Activated CD4-positive, alpha-beta T cell treated with anti-CD3 and anti-CD28 coated beads for 1 hour (primary cell): ENCODE results near the gene STAT1.

Source experiments
- DNase-seq: peaks from one replicate; pipeline ENCODE4 v3.0.0-alpha.2; 2020

Gene STAT1

GRCh38 chr2:190948671-190949070 is 65.3 kb downstream of the STAT1 start:
- no peak for DNase-seq

- DNase-seq: no peak
Measured at GRCh38 chr2:190947711-190948251, 66.2 kb downstream of the STAT1 start.

DNA sequence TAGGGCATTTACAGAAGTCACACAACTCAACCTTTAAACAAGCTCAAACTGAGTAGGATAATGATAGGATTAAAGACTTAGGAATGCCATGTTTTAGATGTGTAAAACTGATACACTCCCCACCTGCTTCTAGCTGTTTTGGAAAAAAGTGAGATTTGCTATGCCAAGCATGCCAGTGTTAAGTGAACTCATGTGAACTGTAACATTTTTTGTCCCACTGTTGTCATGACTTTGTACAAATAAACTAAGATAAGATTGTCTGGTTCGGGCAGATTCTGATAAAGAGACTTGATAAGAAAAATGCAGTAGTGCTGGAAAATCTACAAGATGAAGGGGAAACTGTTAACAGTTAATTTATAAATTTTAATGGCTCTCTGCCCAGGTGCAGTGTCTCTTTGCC is 66.8 kb downstream of the STAT1 start:
- no peak for DNase-seq

GRCh38 chr2:190943706-190944105 is 70.3 kb downstream of the STAT1 start:
- no peak for DNase-seq

GRCh38 chr2:190942697-190943096 is 71.3 kb downstream of the STAT1 start:
- DNase-seq: no peak

DNA sequence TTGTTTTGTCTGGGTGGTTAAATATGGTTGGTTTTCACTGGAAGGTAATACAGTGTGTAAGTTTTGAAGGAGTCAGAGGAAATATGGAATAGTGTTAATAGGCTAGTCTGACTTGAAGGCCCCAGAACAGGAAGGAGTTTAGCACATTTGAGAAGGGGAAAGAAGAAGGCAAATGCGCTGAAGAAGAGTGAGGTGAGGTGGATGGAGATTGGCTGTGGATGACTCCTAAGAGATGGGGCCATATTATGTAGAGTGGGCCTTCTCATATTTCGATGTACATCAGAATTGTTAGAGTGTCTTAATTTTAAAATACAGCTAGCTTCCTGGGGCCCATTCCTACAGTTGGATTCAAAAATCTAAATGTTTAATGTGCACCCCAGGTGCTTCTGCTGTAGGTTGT is 72.4 kb downstream of the STAT1 start:
- no peak for DNase-seq

DNA sequence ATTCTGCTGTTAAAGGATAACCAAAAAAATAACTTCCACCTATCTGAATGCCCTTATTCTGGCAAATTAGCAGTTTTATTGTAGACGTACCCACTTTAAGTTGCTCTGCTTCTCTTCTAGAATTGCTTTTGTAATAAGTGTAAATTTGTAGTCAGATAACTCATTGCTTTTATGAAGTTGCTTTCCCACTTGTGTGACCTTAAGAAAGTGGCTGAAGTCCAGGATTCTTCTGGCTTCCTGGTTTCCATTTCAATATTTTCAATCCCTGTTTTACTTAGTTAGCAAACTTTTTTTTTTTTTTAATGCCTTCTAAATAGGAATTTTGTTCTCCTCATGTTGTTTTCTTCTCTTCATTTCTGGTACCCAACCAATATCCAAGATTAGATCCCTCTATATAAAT is 73.5 kb downstream of the STAT1 start:
- no peak for DNase-seq

DNA sequence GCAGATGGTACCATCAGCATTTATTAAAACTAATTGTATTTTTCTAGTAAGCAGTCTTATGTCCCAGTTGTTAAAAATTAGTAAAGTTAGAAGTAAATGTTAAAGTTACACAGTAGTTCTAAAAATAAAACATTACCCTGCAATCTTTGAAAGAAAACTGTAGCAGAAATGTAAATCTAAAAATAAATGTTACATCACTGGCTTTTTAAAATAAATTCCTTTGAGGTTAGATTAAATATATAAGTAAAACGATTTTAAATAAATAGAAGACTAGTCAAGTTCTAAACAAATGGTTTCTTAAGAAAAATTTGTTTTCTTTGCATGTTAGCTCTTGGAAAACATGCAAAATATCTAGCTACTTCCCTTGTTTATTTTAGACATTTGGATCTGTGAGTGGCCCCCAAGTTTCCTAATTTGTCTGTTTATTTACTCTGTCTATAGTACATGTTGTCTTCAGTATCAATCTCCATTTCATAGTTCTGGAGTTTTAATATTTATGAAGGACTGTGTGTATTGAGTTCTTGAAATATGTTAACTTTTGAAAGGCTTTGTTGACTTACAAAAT is 75.1 kb downstream of the STAT1 start:
- DNase-seq: no peak

DNA sequence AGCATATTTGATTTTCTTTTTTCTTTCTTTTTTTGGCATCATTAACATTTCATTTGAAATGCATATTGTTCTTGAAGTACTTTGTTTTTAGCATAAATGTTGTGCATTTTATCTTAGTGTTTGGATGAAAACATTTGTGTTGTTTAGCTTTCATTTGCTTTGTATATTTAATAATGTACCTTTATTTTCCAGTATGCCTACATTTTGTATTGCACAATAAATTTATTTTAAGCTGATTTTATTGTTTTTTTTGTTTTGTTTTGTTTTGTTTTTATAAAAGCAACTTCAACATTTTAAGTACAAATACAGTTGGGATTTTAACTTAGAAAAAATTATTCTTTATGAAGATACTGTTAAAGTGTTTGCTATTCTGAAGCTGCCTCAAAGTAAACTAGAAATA is 78.9 kb downstream of the STAT1 start:
- no peak for DNase-seq

GRCh38 chr2:190933361-190933760 is 80.6 kb downstream of the STAT1 start:
- no peak for DNase-seq

DNA sequence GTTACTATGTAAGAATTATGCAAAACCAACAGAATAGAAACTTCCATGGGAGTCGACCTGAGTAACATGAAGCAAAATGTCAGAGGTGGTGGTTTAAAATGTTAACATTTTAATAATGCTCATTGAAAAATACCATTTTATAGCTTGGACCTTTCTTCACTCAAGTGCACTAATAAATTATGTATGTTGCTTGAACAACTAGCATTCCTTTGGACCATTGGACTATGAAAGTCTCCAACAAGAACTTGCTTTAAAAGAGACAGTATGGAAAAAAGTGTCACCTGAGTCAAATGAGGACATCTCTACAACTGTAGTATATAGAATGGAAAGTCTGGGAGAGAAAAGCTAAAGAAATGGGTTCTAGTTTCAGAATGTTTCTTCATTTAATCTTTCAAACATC is 81.5 kb downstream of the STAT1 start:
- DNase-seq: no peak

- DNase-seq: no peak
Measured at GRCh38 chr2:190930411-190930810, 83.6 kb downstream of the STAT1 start.

- DNase-seq: no peak
Measured at GRCh38 chr2:190929919-190930318, 84.1 kb downstream of the STAT1 start.

- DNase-seq: no peak
Measured at GRCh38 chr2:190927301-190927700, 86.7 kb downstream of the STAT1 start.

DNA sequence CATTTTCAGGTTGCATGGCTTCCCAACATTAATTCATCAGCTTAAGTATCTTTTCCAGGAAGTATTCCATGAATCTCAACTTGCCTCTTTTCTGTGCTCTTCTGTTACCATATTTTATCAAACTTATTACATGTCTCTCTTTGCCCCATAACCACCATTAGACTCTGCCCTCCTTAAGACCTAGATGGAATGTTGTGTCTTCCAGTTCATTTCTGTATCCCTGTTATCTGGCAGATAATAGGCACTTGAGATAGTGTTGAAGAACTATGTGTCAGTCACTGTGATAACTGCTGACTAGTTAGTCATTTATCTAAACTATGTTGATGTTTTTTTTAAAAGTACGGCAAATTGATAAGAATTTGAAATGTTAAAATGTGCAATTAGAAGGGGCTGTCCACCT is 91.6 kb downstream of the STAT1 start:
- no peak for DNase-seq

DNA sequence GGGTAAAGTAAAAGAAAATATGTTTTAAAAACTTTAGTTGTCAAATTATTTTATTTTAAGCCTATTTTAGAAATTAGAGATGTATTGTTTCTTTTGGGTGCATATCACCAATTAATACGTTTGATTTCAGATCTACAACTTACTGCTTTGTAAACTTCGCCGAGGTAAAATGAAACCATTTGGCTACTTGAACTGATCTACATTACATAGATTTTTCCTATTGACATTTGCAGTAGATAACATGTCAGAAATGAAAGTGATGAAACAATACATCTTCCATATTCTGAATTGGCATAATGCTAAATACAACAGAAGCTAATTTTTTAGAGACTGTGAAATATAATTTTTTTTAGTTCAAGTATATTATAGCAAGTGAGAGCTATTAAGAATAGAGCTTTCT is 93.9 kb downstream of the STAT1 start:
- no peak for DNase-seq
